GM21576 (cell line): Measurements from ENCODE around the gene GBX2.

Source experiments
- ATAC-seq: cut with Tn5 transposase; IDR thresholded peaks from one replicate; pipeline ENCODE4 v1.9.1; 2021; ENCODE audit warnings: mild to moderate bottlenecking, moderate library complexity; ENCODE audit not compliant: unreplicated experiment

Gene GBX2

DNA sequence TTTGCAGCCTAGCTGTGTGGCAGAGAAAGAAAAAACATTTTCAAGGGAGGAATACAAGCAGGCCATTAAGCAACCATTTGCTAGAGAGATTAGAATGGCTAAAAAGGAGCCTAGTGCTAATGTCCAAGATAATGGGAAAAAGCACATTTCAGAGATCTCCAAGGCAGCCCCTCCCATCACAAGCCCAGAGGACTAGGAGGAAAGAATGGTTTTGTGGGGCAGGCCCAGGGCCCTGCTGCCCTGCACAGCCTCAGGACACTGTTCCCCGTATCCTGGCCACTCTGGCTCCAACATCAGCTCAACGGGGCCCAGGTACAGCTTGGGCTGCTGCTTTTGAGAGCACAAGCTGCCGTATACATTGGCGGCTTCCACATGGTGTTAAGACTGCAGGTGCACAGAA is 16.5 kb upstream of the GBX2 start:
- ATAC-seq, result no peak

DNA sequence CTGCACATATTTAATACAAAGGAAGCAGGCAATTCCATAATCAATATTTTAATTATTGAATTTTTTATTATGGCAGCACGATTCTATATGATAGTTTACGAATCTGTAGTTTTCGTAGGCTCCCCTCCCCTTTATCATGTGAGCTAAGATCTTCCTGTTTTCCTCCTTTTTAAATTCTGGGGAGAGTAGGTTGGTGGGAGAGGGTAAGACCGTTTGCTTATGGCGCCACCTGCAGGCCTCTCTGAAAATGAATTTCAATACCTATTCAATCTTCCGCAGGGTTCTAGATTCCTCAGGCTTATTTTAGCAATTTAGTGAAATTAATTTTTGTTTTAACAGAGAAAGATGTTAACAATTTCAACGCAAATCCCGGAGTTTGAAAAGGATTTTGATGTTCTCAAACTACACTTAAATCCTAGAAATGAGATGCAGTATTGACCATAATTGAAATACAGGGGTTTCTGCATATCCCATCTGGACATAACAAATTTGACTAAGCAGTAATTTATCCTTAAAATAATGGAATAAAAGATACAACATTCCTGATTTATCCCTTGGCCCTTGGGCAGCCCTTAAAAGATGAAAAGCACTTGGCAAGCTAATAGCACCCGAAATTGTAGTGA is 12.8 kb upstream of the GBX2 start:
- ATAC-seq, result no peak

DNA sequence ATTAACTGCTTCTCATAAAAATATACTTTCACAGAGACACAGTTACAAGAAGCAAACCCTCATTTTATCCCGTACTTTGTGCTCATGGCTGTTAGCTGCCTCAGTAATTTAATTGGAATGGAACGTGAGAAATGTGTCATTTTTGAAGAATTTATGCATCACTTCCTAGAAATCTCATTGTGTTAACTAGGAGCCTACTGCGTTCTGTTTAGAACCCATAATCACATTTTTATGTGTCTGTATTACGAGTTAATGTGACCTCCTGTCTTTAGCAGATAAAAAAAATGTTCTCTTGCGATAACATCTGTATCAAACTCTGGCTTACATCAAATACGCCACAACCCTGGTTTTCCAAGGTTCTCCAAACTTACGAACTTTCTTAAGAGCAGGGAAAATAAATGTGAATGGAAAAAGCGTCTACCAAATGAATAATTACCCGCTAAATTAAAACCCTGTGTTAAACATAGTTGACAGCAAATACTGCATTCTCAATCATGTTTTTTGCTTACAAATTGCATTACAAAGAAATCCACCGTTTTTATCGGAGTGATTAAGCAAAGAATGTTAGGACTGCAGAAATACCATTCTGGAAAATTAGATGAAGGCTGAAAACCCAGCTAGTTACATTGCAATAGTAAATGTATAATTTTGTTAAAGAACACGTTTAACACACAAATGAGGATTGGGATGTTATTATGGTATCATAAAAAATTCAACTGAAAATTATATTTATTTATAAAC is 12.1 kb upstream of the GBX2 start:
- no peak for ATAC-seq

DNA sequence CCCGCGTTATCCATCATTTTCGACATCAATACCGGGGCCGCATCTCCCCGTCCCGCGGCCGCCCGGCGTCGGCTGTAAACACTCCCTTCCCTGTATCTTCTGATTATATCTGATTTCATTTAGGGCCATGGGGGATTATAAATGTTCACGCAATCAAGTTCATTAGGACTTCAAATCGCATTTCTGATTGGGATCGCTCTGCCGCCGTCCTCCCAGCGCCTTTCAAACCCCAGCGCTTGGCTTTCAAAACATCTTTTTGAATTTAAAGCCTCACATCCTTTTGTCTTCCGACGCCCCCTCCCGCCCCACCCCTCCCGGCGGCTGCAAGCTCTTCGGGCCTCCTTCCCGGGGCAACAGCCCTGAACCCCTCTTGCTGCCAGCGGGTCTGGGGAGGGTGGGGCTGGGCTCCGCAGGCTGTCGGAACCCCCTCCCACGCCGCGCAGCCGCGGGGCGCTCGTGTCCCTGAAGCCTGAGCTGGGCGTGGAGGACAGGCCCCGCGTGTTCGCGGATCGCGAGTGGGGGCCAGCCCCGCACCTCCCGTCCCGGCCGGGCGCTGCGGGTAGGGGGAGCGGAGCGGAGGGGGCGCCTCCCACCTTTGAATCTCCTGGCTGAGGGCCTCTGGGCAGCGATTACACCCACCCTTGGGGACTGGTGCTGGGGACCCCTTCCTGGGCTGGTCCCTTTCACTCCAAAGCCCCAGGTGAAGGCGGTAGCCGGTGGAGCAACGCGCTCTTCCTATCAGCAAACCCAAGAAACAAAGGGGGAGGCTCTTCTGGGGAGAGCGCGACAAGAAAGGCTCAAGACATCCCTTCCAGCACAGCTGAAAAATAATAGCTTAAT is 11.3 kb upstream of the GBX2 start:
- ATAC-seq, result no peak

DNA sequence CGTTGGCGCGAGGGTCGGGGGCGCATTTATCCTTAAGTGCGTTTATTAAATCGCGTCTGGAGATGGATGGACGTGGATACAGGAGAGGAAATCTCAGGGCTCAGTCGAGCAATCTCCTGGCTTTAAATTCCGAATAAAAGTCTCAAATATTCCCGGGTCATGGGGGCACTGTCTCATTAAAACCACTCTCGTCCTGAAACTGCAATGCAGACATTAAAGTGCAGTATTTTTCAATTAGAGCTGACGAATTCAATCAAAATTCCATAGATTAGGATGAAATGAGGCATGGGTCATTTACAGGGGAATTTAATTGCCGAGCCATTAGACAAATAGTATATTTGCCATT is 10.7 kb upstream of the GBX2 start:
- ATAC-seq, result no peak

DNA sequence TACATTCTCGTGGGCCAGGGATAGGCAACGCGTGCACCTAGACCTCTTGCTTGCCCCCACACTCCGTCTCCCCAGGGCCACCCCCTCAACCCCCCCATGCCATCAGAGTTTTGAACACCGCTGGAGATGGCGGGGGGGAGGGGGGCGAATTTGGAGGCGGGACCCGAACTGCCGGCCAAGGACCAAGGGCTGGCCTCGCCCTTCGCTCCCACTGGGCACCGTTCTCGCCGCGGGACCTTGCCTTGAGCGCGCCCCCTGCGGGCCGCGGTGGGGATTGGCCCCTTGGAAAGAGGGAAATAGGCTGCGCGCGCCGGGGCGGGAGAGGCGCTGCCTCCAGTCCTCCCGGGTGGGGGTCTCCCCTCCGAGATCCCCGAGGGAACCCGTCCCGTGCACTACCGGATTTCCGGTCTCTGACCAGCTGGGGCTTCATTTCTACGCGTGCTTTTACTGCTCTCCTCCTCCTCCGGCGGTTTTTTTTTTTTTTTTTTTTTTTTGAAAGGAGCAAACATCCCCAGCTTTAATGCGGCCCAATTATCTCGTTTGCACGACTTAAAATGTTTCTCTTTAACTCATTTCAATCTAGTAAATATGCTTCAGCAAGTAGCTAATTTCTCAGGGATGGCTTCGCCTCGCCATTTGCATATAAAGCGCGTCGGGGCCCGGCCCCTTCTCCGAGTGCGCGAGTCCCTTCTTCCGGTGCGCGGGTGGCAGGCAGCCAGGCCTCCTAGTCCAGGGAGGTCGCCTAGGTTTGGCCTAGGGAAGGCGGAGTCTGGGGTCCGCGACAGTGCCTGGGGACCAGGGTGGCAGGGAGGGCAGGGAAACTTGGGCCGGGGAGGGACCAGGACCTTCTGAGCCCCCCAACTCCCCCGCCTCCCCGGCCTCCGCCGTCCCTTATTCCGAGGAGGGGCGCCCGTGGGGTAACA is 10.0 kb upstream of the GBX2 start:
- ATAC-seq, result no peak

DNA sequence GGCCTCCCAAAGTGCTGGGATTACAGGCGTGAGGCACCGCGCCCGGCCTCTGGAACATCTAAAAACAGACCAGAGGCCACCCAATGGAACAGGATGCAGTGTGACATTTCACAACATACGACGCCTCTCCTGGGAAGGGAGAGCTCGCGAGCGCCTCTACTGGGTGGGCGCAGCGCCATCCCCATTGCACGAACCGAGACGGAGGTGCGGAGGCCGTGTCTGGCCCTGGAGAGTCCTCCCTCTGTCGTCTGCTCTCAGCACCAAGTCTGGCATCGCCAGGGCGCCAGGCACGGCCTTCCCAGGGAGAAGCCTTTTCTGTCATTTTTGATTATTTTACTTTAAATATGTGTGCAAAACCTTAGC is 9.4 kb upstream of the GBX2 start:
- no peak for ATAC-seq

DNA sequence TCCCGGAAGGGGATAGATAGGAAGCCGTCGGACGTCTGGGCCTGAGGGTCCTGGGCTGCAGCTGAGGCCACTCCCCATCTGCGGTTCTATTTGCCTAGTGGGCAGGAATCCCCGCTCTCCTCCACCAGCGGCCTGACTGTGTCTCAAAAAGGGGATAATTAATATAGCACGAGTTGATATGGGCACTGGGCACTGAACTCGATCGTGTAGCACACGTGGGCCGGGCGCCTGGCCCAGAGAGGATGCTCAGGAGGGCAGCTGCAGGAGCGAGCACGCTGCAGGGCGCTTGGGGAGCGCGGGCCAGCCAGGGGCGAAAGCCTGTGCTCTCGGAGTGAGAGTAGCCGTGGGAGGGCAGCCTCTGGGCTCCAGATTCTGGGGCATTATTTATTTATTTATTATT is 8.8 kb upstream of the GBX2 start:
- no peak for ATAC-seq

DNA sequence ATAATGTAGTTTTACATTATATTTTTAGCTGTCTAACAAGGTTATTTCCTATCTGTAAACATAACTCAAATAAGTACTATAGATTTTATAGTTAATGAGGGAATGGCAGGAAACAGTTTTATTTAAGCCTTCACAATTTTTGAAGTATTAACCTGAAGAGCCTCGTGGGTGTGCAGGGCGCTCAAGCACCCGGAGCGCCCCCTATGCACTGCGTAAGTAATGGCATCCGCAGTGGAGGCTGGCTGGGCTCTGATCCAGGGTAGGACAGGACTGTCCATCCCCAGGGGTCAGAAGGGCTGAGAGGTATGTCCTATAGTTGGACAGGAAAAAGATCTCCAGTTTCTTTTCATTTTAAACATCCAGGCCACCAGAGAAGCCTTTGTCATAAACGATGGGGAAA is 8.2 kb upstream of the GBX2 start:
- ATAC-seq, result no peak

DNA sequence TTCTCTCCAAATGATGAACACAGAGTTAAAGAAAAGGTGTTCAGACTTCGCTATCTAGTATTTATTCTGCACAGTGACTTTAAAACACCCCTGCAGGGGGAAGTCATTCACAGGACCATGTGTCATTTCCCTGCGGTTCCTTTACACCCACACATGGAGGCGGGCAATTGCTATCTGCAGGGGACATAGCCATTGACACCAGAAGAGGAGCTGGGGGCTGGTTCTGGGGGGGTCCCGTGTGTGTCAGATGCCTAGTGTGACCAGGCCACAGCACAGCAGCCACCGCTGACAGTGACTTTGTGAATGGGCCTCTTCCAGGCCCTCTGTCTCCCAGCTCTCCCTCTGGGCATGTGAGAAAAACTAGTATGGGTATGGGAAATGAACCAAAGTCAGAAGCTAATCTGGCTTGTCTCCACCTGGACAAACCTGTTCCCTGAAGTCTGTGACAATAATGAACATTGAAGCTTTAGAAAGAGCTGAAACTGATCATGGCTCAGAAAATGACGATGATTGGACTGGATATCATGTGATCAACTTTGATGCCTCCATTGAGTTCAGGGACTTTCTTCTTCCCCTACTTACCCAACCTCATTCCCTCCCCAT is 7.5 kb upstream of the GBX2 start:
- ATAC-seq, result no peak

DNA sequence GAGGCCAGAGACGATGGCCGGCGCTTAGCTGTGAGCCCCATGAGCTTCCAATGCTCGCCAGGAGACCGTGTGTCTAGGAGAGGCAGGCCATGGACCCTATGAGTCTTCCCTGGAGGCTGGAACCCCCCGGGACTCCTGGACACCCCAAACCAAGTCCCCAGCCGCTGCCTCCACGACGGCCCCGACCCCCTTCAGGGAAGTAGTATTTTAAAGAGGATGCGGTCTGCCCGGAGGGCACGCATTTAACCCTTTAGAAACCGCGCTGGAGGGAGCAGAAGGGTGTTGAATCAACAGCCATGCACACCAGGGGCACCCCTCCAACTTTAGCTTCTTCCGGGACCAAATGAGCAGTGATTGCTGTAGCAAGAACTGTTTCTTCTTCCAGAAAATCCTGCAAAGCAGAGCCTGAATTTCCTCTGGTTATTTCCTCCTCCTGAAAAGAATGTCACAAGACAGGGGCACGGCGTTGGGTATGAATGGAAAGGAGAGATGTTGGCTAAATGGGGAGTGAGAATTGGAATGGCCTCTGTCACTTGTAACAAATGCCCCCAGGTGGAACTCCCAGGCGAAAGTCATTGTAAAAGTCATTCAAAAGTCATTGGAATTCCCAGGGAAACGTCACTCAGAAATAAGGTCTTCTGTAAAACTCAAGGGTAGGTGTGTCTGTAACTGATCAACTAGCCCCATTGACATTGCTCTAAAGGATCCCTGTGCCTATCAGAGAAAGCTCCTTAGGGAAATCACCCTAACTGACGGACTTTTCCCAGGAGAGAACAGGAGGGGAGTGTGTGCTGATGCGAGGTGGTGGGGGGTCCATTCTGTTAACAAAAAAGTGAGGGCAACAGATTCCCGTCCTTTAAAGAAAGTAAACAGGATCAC is 5.8 kb upstream of the GBX2 start:
- no peak for ATAC-seq

DNA sequence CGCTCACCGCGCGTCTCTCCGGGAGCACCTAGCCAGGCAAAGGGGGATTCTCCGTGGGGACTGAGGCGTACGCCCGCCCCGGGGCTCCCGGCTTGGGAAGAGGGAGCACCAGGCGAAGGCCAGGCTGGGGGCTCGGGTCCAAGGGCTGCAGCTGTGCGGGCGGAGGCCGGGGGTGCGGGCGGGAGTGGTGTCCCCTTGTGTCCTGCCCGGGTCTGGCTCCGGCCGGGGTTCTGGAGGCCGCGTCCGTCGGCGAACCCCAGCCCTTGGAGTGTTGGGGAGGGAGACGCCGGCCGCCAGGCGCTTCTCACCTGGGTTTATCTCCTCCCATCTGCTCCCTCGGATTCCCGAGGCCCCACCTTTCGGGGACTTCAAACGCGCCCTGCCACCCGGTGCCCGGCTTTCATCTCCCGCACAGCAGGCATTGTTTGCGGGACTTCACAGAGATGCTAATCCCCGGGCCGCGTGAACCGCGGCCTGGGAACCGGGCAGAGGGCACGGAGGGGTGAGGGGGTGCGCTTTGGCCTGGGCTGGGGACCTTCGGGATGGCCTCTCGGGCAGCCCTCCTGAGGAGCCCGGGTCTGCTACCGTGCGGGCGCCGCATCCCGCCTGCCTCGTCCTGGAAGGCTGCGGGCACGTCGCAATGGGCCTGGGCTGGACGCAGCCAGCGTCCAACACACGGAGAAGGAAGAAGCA is 5.0 kb upstream of the GBX2 start:
- no peak for ATAC-seq

DNA sequence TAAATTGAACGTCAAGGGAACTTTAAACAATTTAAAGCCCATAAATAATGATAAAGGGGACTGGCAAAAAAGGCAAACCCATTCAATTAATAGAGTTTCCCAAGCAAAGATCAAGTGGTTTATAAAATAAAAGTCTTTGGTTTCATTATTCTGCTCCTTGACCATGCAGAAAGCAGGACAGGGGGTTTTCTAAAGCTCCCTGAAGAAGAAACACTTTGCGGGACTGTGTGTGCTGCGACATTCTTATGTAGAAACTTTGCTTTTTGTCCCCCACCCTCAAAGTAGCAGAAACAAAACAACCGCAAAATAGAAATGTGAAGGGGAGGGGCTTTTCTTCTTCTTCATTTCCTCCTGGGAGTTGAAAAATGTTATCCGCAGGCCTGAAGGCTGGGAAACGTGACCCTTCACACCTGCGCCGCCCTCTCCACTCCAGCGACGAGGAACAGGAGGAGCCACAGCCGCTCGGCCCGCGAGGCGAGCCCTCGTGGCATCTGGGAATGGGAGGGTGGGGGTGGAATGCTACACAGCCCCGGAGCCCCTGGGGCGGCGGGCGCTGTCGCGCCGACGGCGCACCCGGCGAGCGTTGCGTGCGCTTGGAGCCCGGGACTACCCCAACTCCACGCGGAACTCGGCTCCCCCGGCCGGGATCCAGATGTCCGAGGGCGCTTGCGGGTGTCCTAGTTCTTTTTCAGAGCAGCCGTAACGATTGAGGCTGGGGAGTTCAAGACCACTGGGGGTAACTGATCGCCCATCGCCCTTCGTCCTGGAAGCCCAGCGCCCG is 4.3 kb upstream of the GBX2 start:
- no peak for ATAC-seq

DNA sequence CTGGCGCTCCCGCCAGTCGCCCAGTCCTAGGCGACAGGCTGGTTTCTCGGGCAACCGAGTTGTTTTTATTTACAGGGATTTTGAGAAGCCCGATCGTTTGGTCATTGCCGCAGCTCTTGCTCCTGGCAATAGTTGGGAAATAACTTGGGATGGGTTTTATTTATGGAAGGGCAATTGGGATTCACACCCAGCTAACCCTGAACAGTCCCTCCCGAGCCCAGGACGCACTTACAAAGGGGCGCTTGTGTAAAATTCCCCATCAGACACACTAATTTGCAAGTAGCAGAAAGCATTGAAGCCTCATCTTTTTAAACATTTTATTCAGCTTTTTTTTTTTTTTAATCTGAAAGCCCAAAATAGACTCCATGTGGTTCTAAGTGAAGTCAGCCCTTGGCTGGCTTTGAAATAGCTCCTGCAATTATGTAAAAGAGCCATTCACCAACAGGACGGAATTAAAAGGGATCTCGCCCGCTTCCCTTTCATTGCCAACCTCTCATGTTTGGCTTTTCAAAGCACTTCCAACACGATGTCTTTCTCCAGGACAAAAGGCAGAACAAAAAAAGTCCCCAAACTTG is 3.6 kb upstream of the GBX2 start:
- ATAC-seq, result no peak

DNA sequence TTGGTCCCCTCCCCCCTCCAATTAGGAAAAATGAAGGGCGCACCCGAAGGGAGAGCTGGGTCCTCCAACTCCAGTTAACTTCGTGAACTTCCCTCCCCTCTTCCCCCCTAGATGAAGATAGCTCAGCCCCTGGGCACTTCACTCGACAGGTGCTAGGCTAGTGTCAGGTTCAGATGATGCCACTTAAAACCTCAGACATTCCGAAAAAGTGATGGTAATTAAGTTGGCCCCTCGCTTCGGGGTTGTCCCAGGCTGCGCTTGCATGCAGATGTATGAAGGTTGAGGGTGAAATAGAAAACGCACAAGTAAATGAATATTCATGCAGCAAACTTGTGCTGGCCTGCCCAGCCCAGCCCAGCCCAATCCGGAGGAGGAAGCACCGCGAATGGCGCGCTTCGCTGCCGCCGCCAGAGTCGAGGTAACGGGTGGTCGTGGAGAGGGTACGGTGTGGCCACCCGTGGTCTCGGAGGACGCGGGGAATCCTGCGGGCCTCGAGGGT is 3.0 kb upstream of the GBX2 start:
- ATAC-seq, result no peak

DNA sequence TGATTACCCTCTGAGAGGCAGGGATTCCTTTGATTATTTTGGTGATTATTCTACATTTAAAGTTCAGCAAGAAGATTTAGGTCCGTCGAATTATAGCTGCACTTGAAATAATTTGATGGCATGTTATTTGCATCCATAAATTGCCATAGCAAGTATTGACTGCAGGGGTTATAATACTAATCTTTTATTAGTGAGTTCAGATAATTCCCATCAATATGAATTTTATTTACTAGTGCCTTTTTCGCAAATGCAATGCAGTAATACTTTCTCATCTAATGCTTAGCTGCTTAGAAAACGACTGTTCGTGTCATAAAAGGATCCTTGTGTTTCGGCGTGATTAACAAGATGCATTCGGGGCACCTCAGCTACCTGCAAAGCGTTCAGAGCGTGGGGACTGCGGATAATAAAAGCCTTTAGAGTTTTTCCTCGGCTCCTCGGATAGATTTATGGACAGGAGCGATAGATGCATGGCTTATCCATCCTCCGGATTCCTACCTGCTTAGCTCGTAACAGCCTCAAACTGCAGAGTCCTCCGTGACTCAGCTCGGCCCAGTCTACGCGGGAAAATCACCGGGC is 2.5 kb upstream of the GBX2 start:
- ATAC-seq, result no peak

DNA sequence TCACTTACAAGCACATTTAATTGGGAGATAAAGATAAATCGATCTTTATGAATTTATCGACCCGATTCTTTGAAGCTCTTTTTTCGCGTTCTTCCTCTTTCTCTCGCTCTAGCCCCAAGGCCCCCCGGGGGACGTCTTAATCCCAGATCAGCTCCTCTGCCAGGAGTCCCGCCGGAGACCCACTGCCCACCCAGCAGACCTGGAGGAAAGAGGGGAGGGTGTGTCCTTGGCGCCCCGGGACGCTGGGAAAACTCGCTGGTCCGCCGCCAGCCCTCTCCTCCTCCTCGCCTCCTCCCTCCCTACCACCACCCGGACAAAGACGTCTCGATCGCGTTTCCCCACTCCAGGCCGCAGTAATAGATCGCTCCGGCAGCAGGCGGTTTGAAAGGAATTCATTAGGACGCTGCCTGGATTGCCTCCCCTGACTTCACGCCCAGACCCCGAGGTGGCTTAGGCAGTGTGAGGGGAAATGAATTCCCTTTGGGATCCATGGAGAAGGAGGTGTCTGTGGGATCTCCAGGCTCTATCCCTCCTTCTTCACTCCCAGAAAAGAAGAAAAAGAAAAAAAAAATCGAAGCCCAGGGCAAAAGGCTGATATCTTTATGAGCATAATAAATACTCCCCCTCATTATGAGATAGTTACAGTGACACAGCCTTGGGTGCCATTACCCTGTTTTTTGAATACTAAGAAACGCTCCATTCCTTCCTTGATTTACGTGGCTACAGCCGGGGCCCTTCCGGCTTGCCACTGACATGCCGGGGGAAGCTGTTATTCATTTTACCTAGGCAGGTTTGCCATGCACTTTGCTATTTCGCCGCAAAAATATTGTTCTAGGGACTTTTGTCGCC is 1.8 kb upstream of the GBX2 start:
- no peak for ATAC-seq
